ENCODE measurements around the gene FRMD5. TPM values are rescaled to one million over a fixed set of nuclear protein-coding genes. Genes with fewer than 3 reads are reported as not detected.

The FRMD5 gene
- total RNA-seq, 1 experiment from 2014 or later = 27.2 TPM

DNA sequence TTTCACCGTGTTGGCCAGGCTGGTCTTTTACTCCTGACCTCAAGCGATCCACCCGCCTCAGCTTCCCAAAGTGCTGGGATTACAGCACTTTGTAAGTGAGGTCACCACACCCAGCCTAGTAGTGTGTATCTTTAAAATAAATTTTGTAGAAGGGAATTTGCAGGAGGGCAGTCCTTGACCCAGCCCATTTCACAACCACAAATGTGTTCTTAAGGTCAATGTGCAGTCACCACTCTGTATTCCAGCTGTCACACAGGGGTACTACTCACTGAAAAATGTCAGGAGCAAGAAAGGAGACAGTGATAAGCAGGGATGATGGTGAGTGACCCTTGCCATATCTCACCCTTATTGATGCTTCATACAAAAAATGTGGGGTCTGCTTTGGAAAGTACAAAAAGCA, 98.5 kb downstream of the FRMD5 start:
- Histone ChIP-seq H3K27me3 (ENCODE audit: insufficient read depth, low read length) (no peaks in the 10 kb centered on the region), H3K27ac (ENCODE audit: low read depth, low read length) (no peak overlapping the region), H3K36me3 (ENCODE audit: control insufficient read depth in 1 of 2, insufficient read depth in 2 of 2, low read length in 2 of 2) (no peaks in the 10 kb centered on the region), H3K9me3 (ENCODE audit: control insufficient read depth in 1 of 2, insufficient read depth in 1 of 2, low read depth in 1 of 2, low read length in 2 of 2) (no peaks in the 10 kb centered on the region), H3K9ac (ENCODE audit: low read length) (no peak overlapping the region), H4K20me1 (ENCODE audit: insufficient read depth) (no peaks in the 10 kb centered on the region), H3K9me2 (ENCODE audit: insufficient read depth) (no peaks in the 10 kb centered on the region), H2AFZ (ENCODE audit: low read depth, low read length, poor library complexity, severe bottlenecking) (no peak overlapping the region), H3K4me1 (ENCODE audit: control insufficient read depth in 1 of 2, insufficient read depth in 2 of 2, low read length in 2 of 2) (peaks cover 6 to 45% of the 10 kb centered on the region in 2 experiments), H3K79me2 (ENCODE audit: insufficient read depth, low read length) (peaks cover 71% of the 10 kb centered on the region), H3K4me2 (ENCODE audit: low read length) (no peak overlapping the region), H3K4me3 (replicated peaks in 1 of 2; ENCODE audit: low read depth in 1 of 2, low read length in 2 of 2) (no peak overlapping the region)
- intact Hi-C loops (cut with micrococcal nuclease) = no loop called here
- BruUV-seq (replicated peaks) = no TSS peak
- POLR2A ChIA-PET = no interaction called here
- RAD21 ChIA-PET (ENCODE audit: low non-redundant PET in 1 of 2, low total read pairs in 2 of 2, uncharacterized antibody in 2 of 2, unreplicated experiment in 2 of 2) = no interaction called here
- TF ChIP-seq EZH2phosphoT487 (IDR thresholded peaks at IDR 0.05; ENCODE audit: borderline replicate concordance) (no peak), POLR2A (IDR thresholded peaks at IDR 0.05; ENCODE audit: borderline replicate concordance, extremely low read depth, insufficient read depth, insufficient read length) (no peak), ZNF274 (IDR thresholded peaks at IDR 0.05; ENCODE audit: low read depth, low read length) (no peak), RAD21 (IDR thresholded peaks at IDR 0.05; ENCODE audit: low read depth) (no peak), FOSL1 (IDR thresholded peaks at IDR 0.05; ENCODE audit: low read depth) (no peak), POLR2AphosphoS5 (IDR thresholded peaks at IDR 0.05; ENCODE audit: low read depth, low read length) (no peak)
- TF ChIP-seq, protein P1, sequence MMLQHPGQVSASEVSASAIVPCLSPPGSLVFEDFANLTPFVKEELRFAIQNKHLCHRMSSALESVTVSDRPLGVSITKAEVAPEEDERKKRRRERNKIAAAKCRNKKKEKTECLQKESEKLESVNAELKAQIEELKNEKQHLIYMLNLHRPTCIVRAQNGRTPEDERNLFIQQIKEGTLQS (IDR thresholded peaks at IDR 0.05) = no peak
- ATAC-seq (no peak), DNase-seq (ENCODE audit: low read depth, low spot score) (no peak)
- CTCF ChIA-PET = no interaction called here

DNA sequence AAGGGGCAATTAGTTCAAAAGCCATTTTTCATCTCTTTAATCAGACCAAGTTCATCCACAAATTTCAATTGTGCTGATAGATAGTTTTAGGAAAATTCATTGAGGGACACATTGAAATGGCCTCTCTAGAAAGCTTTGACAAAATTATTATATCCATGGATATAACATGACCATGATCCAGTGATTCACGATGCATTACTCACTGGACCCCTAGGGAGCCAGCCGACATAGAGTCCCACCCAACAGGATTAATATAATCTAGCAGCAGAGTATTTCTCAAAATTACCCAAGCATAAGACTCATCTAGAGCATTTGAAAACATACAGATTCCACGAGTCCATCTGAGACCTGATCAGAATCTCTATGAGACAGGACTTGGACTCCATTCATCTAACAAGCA, 100.3 kb downstream of the FRMD5 start:
- Histone ChIP-seq H3K9me2 (ENCODE audit: insufficient read depth) (no peaks in the 10 kb centered on the region), H3K27me3 (ENCODE audit: insufficient read depth, low read length) (no peaks in the 10 kb centered on the region), H3K9ac (ENCODE audit: low read length) (no peak overlapping the region), H3K27ac (ENCODE audit: low read depth, low read length) (no peak overlapping the region), H3K9me3 (ENCODE audit: control insufficient read depth in 1 of 2, insufficient read depth in 1 of 2, low read depth in 1 of 2, low read length in 2 of 2) (no peaks in the 10 kb centered on the region), H3K4me2 (ENCODE audit: low read length) (peak overlapping the region; percentile 36), H3K4me3 (replicated peaks in 1 of 2; ENCODE audit: low read depth in 1 of 2, low read length in 2 of 2) (no peak overlapping the region), H2AFZ (ENCODE audit: low read depth, low read length, poor library complexity, severe bottlenecking) (no peak overlapping the region), H3K36me3 (ENCODE audit: control insufficient read depth in 1 of 2, insufficient read depth in 2 of 2, low read length in 2 of 2) (no peaks in the 10 kb centered on the region), H4K20me1 (ENCODE audit: insufficient read depth) (no peaks in the 10 kb centered on the region), H3K79me2 (ENCODE audit: insufficient read depth, low read length) (peaks cover 71% of the 10 kb centered on the region), H3K4me1 (ENCODE audit: control insufficient read depth in 1 of 2, insufficient read depth in 2 of 2, low read length in 2 of 2) (peaks cover 0 to 33% of the 10 kb centered on the region in 2 experiments; a peak in 2 of 4 replicates)
- no TSS peak for BruUV-seq (replicated peaks)
- ATAC-seq (no peak), DNase-seq (ENCODE audit: low read depth, low spot score) (no peak)
- intact Hi-C loops (cut with micrococcal nuclease) = no loop called here
- ChIA-PET CTCF (no interaction called here), RAD21 (ENCODE audit: low non-redundant PET in 1 of 2, low total read pairs in 2 of 2, uncharacterized antibody in 2 of 2, unreplicated experiment in 2 of 2) (no interaction called here), POLR2A (no interaction called here)
- no peak for TF ChIP-seq EGR1 (IDR thresholded peaks at IDR 0.05; ENCODE audit: low read depth)
